GM04504 (cell line): ENCODE measurements around the gene OPTC.
"Not testable (repeated sequence)": the region's sequence is repeated elsewhere in the genome, so short reads cannot be mapped to it uniquely, and the experiment has no call there.

Experiments used
- DNase-seq: peaks from one replicate; pipeline ENCODE4 v3.0.0-alpha.2; 2012; ENCODE audit warnings: low read depth

The OPTC gene, protein sequence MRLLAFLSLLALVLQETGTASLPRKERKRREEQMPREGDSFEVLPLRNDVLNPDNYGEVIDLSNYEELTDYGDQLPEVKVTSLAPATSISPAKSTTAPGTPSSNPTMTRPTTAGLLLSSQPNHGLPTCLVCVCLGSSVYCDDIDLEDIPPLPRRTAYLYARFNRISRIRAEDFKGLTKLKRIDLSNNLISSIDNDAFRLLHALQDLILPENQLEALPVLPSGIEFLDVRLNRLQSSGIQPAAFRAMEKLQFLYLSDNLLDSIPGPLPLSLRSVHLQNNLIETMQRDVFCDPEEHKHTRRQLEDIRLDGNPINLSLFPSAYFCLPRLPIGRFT

DNA sequence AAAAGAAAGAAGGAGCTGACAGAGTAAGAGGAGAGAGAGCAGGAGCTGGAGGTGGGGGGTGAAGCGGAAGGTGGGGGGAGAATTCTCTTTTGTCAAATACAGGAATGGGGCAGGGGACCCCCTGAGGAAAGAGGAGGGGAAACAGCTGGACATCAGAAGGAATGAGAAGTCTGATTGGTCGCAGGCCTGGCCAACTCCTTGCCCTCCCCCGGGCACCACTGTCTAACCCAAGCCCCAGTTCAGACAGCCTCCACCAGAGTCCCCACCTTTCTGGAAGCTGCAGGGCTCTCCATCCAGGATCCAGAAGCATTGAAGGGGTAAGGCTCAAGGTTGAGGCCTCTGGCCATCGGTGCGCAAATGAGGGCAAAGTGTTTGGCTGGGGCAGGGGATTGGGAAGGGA is at the start of gene OPTC:
TSS of gene OPTC (plus strand) at position 253 of the 400 bp plus-strand sequence. CDS start 1,853 bp downstream, outside the sequence.
- no peak for DNase-seq

DNA sequence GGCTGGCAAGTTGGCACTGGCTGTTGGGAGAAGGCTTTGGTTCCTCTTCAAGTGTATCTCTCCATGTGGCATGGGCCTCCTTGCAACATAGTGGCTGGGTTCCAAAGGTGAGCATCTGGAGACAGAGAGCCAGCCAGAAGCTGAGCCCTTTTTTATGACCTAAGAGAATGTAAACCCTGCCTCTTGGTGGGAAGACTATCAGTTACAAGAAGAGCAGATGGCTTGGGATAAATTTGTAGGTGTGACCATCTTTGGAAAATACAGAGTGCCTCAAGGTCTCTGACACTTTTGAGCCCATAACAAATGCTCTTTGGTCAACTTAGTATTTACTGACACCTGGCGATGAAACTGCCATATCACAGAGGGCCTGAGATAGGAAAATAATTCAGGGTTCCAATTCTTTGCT is 49.8 kb upstream of the OPTC start:
- DNase-seq: no peak

DNA sequence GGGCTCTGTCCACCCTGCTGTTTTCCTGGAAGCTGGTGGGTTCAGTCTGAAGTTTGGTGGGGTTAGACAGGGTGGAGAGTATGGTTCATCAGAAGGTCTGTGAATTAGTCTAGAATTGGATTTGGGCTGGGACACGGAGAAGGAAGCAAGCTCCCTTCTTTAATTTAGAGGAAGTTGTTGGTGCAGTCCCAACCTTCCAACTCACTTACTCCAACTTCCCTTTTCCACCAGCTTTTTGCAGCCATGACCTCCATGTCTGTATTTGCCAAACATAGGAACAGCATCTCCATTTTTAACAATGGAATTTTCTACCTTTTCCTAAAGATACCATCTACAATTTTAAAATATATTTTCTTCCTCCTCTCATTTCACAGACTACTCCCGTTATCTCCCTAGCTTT is 46.8 kb upstream of the OPTC start:
- DNase-seq: no peak

DNA sequence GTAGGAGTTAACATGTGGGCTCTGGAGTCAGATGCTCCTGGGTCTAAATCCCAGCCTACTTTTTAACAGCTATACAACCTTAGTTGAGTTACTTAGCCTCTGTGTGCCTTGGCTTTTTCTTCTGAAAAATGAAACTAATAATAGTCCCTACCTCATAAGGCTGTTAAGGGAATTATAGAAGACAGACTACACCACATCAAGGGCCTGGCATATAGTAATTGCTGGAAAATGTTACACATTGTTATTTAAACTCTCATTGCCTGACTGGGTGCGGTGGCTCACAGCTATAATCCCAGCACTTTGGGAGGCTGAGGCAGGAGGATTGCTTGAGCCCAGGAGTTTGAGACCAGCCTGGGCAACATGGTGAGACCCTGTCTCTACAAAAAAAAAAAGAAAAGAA is 46.4 kb upstream of the OPTC start:
- not testable (repeated sequence) for DNase-seq

DNA sequence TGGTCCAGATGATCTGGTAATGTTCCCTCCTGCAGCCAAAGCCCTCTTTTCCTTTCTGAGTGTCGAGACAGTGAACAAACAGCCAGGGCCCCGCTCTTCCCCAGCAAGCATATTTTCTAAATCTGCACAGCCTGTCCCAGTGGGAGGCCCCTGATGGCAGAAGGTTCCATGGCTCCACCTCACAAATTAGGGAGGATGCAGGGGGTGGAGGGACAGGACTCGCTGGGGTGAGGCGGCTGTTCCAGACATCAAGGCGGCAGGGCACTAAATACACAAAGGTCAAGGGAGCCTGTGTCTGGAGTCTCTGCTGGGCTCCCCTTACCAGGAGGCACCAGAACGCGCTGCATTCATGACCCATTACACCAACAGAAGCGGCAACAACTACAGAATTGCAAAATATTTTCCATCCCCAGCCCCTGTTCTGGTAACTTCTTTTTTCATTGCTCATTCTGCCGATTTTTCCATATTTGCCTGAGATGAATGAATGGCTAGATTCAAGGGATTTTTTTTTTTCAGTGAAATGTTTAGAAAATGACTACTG is 45.4 kb upstream of the OPTC start:
- DNase-seq: no peak

DNA sequence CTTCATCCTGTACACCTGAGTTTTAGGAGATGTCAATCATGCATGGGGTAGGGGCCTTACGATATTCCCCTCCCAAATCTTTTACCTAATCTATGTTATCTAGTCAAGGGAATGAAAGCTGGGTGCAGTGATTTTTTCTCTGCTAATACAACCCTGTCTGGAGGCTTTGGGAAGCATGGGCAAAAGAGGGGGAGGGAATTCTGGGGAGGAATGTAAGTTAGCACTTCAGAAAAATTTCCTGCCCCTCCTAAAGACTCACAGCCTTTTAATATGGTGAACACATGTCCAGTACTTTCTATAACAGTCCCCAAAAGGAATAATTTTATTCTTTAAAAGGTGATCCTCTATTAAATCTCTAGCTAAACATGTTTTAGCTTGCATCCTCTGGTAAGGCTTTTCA is 44.0 kb upstream of the OPTC start:
- no peak for DNase-seq

GRCh38 chr1:203450479-203451149 is 43.3 kb upstream of the OPTC start:
- no peak for DNase-seq

- no peak for DNase-seq
Measured at GRCh38 chr1:203451836-203452784, 41.8 kb upstream of the OPTC start.

GRCh38 chr1:203453016-203453415 is 40.9 kb upstream of the OPTC start:
- DNase-seq: no peak

DNA sequence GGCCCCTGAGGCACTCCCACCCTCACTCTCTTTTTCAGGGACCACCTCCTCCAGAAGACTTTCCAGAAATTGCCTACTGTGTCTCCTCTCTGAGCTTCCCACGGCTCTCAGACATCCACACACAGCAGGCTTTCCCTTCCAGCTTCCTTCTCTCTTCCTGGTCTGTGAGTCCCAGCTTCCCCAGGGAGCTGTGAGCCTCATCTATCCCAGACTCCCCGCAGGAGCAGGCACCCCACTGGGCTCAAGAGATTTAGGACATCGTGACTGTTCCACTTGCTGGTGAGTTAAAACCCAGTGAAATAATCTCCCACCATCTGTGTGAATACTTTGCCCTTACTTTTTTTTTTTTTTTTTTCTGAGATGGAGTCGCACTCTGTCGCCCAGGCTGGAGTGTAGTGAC is 40.3 kb upstream of the OPTC start:
- DNase-seq: no peak

- DNase-seq: no peak
Measured at GRCh38 chr1:203454986-203455471, 38.9 kb upstream of the OPTC start.

DNA sequence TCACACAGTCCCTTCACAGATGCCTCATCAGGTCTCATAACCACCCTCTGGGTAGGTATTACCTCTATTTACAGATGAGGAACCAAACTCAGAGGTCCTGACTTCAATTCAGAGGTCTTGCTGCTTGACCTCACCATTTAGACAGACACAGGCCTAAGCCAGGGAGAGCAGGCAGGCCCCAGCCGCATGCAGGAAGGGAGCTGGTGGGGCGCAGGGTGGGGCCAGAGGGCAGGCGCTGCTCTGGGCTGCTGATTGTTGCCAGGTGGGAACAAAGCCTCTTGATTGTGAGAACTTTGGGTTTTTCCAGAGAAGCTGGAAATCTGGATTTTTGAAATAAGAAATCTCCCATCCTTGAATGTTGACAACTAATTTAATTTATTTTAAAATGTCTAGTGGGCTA is 38.2 kb upstream of the OPTC start:
- DNase-seq: no peak

DNA sequence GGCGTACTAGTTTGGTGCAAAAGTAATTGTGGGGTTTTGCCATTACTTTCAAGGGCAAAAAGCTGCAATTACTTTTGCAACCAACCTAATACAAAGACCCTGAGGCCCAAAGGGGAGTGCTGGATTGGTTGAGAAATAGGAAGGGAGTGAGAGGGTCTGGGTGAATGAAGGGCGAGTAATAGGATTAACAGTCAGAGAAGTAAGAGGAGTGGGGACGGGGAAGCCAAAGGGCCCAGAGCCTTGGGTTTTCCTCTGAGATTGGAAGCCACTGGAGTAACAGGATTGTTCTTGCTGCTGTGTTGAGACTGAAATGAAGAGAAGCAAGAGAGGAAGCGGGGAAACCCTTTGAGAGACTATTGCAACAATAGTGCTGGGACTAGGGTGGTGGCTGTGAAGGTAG is 37.4 kb upstream of the OPTC start:
- DNase-seq: no peak

DNA sequence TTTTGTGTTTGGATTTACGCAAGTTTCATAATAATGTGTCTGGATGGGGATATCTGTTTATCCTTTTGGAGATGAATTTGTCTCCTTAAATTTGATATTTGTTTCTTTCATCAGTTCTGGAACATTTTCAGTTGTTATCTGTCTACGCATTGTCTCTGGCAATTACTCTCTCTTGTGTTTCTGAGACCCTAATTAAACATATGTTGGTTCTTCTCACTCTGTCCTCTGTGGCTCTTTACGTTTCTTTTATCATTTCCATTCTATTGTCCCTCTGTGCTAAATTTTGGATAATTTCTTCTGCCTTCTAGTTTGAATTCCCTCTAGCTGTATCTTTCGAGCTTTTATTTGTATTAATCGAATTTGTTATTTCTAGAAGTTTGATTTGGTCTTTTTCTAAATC is 35.9 kb upstream of the OPTC start:
- DNase-seq: no peak

GRCh38 chr1:203459671-203460201 is 34.2 kb upstream of the OPTC start:
- no peak for DNase-seq

GRCh38 chr1:203461717-203462116 is 32.2 kb upstream of the OPTC start:
- no peak for DNase-seq

DNA sequence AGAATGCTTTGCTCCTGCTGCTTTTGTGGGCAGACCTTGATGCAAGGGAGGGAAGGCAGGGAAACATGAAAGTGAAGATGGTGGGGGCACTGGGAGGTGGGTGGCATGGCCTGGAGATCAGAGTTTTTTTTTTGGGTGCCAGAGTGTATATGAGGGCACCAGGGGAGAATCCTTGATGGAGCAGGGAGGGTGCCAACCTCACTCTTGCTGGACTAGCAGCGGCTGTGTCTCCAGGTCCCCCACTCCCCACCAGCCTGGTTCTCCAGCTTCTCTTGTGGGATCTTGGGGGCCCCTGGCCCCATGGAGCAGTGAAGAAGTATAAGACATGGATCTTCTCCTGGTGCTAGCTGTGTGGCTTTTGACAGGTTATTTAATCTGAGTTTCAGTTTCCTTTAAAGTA is 31.8 kb upstream of the OPTC start:
- DNase-seq: no peak

GRCh38 chr1:203462878-203463277 is 31.1 kb upstream of the OPTC start:
- DNase-seq: peak; percentile 62

- no peak for DNase-seq
Measured at GRCh38 chr1:203463469-203464062, 30.4 kb upstream of the OPTC start.

DNA sequence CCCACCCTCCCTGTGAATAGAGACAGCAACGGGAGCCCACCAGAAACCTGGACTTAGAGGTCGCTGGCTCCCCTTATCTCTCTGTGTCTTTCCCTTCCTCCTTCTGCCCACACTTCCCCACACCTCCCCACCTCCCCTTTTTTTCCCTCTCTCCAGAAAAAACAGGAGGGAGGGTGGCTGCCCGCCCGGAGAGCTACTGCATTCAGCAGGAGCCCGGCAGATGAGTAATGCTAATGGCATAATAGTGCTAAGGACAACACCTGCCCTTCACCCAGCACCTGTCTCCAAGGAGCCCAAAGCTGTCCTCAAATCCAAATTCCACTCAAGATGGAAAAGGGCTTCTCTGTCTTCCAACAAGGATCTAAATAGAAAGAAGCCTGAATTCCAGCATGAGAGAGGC is 29.7 kb upstream of the OPTC start:
- DNase-seq: no peak

DNA sequence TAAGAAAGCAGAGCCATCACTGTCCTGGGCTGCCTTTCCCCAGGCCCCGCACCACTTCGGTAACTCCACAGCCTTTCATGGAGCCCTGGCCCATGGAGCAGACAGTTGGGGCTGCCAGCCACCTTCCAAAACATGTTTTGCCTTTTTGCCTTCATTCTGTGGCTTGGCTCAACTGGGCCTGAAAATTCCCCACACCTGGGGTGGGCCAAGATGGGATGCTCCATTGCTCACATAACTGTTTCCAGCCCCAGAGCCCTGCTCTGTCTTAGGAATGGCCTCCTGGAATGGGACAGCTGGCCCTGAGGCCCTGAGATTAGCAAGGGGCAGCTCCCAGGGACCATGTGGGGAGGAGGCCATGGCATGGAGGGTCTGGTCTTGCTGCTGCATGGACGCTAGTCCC is 29.2 kb upstream of the OPTC start:
- DNase-seq: no peak
